Embryonic facial prominence (tissue), 1 donor: ENCODE results near the gene ZBTB8OS.
"Not testable (repeated sequence)": the region's sequence is repeated elsewhere in the genome, so short reads cannot be mapped to it uniquely, and the experiment has no call there.

Source experiments
- DNase-seq: peaks from one replicate; pipeline ENCODE4 v3.0.0-alpha.2; 2016; ENCODE audit errors: extremely low spot score

Gene ZBTB8OS

GRCh38 chr1:32650752-32651460 lies 556 bp upstream of the ZBTB8OS start, which contains the start of gene RBBP4:
Gene RBBP4, plus strand, starts transcription at chr1:32651208. Its CDS starts 99 bp downstream, at chr1:32651307.
- peak; percentile 94 for DNase-seq

GRCh38 chr1:32647308-32648134 lies 2.8 kb downstream of the ZBTB8OS start:
- DNase-seq: no peak

- DNase-seq: no peak
These were observed 5.9 kb downstream of the ZBTB8OS start for GRCh38 chr1:32644426-32644825.

- DNase-seq: not testable (repeated sequence)
These were observed 8.0 kb downstream of the ZBTB8OS start for GRCh38 chr1:32642292-32642827.

- no peak for DNase-seq
These were observed 10.8 kb downstream of the ZBTB8OS start for GRCh38 chr1:32639489-32640075.

GRCh38 chr1:32636914-32637645 lies 13.3 kb downstream of the ZBTB8OS start:
- DNase-seq: no peak

GRCh38 chr1:32635508-32636277 lies 14.7 kb downstream of the ZBTB8OS start:
- DNase-seq: no peak

- no peak for DNase-seq
These were observed 17.5 kb downstream of the ZBTB8OS start for GRCh38 chr1:32632829-32633228.

- DNase-seq: not testable (repeated sequence)
These were observed 20.2 kb downstream of the ZBTB8OS start for GRCh38 chr1:32630173-32630572.

- DNase-seq: no peak
These were observed 22.7 kb downstream of the ZBTB8OS start for GRCh38 chr1:32627596-32628162.

GRCh38 chr1:32626176-32626575 lies 24.2 kb downstream of the ZBTB8OS start:
- DNase-seq: no peak

- no peak for DNase-seq
These were observed 26.6 kb downstream of the ZBTB8OS start for GRCh38 chr1:32623775-32624174.

- DNase-seq: no peak
These were observed 27.3 kb downstream of the ZBTB8OS start for GRCh38 chr1:32622806-32623681.

GRCh38 chr1:32622205-32622604 lies 28.1 kb downstream of the ZBTB8OS start:
- DNase-seq: no peak

GRCh38 chr1:32619701-32620485 lies 30.5 kb downstream of the ZBTB8OS start:
- no peak for DNase-seq

- no peak for DNase-seq
These were observed 31.6 kb downstream of the ZBTB8OS start for GRCh38 chr1:32618673-32619221.

- DNase-seq: no peak
These were observed 36.9 kb downstream of the ZBTB8OS start for GRCh38 chr1:32613472-32613871.

GRCh38 chr1:32612189-32612881 lies 38.0 kb downstream of the ZBTB8OS start:
- no peak for DNase-seq
